SKM-1 (cell line): ENCODE measurements around the gene FGF2.
"Not testable (repeated sequence)": the region's sequence is repeated elsewhere in the genome, so short reads cannot be mapped to it uniquely, and the experiment has no call there.

Source experiments
- DNase-seq: peaks from one replicate; lab custom pipeline; 2025; ENCODE audit not compliant: unreplicated experiment; lab: John Stamatoyannopoulos, UW

Gene FGF2

GRCh38 chr4:122845066-122845465, 18.4 kb downstream of the FGF2 start:
- no peak for DNase-seq

- no peak for DNase-seq
Measured at GRCh38 chr4:122845760-122846159, 19.1 kb downstream of the FGF2 start.

GRCh38 chr4:122847931-122848330, 21.3 kb downstream of the FGF2 start:
- no peak for DNase-seq

GRCh38 chr4:122849789-122850188, 23.2 kb downstream of the FGF2 start:
- DNase-seq, result not testable (repeated sequence)

GRCh38 chr4:122851568-122851967, 24.9 kb downstream of the FGF2 start:
- DNase-seq, result no peak

GRCh38 chr4:122854447-122855352, 28.1 kb downstream of the FGF2 start:
- no peak for DNase-seq

- DNase-seq, result no peak
Measured at GRCh38 chr4:122855353-122855890, 28.8 kb downstream of the FGF2 start.

GRCh38 chr4:122857160-122857559, 30.5 kb downstream of the FGF2 start:
- DNase-seq, result no peak

GRCh38 chr4:122858705-122859104, 32.1 kb downstream of the FGF2 start:
- no peak for DNase-seq

GRCh38 chr4:122861172-122861943, 34.7 kb downstream of the FGF2 start:
- DNase-seq, result no peak

- DNase-seq, result no peak
Measured at GRCh38 chr4:122863639-122864038, 37.0 kb downstream of the FGF2 start.

GRCh38 chr4:122865425-122865824, 38.8 kb downstream of the FGF2 start:
- DNase-seq, result no peak

GRCh38 chr4:122868235-122868634, 41.6 kb downstream of the FGF2 start:
- not testable (repeated sequence) for DNase-seq

GRCh38 chr4:122873146-122873545, 46.5 kb downstream of the FGF2 start:
- DNase-seq, result no peak

GRCh38 chr4:122873821-122874593, 47.4 kb downstream of the FGF2 start:
- no peak for DNase-seq

GRCh38 chr4:122875949-122876348, 49.3 kb downstream of the FGF2 start:
- DNase-seq, result no peak

- DNase-seq, result no peak
Measured at GRCh38 chr4:122876456-122876855, 49.8 kb downstream of the FGF2 start.

GRCh38 chr4:122879001-122879400, 52.4 kb downstream of the FGF2 start:
- DNase-seq, result no peak

GRCh38 chr4:122882857-122883735, 56.5 kb downstream of the FGF2 start:
- no peak for DNase-seq

- DNase-seq, result no peak
Measured at GRCh38 chr4:122884499-122884898, 57.9 kb downstream of the FGF2 start.
